CD4-positive, alpha-beta T cell treated with Interleukin-2 at 100 ng/mL for 4 hours (primary cell): ENCODE measurements around the gene PPP3CA.
"Not testable (repeated sequence)": the region's sequence is repeated elsewhere in the genome, so short reads cannot be mapped to it uniquely, and the experiment has no call there.

Experiments used
- DNase-seq: peaks from one replicate; pipeline ENCODE4 v3.0.0-alpha.2; 2020; ENCODE audit warnings: low spot score

The PPP3CA gene

DNA sequence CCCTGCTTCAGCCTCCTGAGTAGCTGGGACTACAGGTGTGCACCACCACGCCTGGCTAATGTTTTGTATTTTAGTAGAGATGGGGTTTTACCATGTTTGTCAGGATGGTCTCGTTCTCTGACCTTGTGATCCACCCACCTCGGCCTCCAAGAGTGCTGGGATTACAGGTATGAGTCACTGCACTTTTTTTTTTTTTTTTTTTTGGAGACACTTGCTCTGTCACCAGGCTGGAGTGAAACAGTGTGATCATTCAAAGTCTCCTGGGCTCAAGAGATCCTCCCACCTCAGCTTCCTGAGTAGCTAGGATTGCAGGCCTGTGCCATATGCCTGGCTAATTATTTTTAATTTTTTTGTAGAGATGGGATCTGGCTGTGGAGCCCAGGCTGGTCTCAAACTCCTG, 338.8 kb downstream of the PPP3CA start:
- no peak for DNase-seq

DNA sequence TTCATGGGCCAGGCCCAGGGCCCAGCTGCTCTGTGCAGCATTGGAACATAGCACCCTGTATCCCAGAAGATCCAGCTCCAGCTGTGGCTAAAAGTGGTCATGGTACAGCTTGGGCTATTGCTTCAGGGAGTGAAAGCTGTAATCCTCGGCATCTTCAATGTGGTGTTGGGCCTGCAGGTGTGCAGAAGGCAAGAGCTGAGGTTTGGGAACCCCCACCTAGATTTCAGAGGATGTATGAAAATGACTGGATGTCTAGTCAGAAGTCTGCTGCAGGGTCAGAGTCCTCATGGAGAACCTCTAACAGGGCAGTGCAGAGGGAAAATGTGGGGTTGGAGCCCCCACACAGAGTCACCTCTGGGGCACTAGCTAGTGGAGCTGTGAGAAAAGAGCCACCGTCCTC, 341.7 kb downstream of the PPP3CA start:
- no peak for DNase-seq

DNA sequence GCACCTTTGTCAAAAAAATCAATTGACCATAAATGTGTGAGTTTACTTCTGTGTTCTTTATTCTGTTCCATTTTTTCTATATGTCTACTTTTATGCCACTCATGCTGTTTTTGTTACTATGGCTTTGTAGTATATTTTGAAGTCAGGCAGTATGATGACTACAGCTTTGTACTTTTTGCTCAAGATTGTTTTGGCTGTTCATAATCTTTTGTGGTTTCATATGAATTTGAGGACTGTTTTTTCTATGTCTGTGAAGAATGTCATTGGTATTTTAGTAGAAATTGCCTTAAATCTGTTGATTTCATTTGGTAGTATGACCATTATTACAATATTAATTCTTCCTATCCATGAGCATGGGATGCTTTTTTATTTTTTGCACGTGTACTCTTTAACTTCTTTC, 346.8 kb downstream of the PPP3CA start:
- DNase-seq = no peak

DNA sequence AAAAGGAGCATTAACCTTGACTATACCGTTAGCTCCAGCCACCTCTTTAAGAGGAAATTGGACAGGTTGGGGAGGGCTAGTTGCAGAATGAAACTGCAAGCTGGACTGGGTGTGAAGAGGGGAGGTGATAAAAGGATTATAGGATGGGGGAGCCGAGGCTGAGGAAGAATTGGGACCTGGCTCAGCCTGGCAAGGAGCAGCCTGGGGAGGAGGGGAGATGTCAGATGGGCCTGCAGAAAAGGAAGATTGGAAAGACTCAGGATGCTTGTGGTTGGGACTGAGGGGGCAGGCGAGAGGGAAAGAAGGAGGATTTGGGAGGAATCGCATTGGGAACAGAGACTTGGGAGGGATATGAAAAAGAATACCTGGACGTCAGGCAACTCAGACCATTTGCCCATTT, 351.7 kb downstream of the PPP3CA start:
- no peak for DNase-seq

DNA sequence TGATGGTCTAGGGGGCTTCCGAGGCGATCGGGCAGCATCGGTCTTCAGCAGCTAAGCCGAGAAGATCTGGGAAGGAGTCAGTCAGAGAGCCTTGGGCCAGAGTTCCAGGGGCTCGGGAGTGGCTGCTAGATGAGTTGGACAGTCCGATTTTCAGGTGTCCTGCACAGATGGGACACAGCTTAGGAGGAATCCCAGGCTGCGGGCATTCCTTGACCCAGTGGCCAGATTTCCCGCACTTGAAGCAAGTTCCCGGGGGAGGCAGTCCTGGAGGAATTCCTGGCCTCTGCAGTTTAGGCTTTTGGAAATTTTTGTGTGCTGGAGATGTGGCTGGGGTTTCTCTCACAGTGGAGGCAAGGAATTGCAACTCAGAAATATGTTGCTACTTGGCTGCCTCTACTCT, 352.3 kb downstream of the PPP3CA start:
- DNase-seq = not testable (repeated sequence)

GRCh38 chr4:100991332-100992069, 355.8 kb downstream of the PPP3CA start:
- not testable (repeated sequence) for DNase-seq

DNA sequence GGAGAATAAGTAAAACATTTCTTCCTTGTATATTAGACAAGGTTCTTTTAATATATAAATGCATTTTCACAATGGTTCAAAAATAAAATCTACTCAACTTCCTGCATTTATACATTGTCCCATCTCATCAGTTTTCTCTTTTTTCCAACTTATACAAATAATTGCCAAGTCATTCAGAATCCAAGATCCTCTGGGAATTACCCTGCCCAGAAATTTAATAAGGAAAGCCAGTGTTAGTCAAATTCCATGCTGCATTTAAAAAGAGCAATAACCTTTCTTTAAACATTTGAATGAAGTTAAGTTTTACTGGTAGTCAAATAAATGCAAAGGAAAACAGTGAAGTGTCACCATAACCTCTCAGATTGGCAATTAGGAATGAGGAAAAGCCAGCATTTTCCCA, 357.9 kb downstream of the PPP3CA start:
- no peak for DNase-seq

DNA sequence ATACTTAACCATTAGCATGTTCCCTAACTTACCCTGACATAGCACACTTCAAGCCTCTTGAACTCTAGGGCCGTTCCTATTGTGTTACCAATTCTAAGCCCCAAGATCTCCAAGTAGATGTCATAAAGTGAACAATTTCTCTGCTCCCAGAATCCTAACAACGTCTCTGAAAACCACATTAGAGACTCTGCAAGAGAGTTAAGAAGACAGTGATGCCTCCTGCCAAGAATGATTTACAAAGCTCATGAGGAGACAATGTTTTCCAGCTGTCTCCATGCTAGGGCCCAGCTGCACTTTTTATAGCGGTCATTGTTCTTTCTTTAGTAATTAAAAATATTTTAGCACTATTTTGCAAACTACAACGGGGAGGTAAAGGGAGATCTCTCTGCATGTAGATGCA, 358.4 kb downstream of the PPP3CA start:
- DNase-seq = no peak

- DNase-seq = no peak
These were observed 360.9 kb downstream of the PPP3CA start for GRCh38 chr4:100986360-100986868.

GRCh38 chr4:100985576-100985975, 361.8 kb downstream of the PPP3CA start:
- DNase-seq = no peak

DNA sequence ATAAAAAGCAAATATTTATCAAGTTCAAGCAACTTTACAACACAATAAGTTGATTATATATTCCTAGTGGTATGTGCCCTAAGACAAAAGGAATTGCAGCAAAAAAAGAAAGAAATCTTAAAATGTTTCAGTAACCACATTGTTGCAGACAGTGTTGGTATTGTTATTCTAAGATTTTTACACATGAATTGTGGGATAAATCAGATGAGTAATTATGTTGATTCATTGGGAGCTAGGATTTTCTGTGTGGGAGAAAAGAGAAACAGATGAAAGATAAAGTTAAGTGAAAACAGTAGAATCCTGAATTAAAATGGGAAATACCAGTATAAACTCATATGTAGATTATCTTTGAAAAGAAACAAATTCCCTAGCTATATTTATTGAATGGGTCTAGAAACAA, 362.4 kb downstream of the PPP3CA start:
- no peak for DNase-seq

DNA sequence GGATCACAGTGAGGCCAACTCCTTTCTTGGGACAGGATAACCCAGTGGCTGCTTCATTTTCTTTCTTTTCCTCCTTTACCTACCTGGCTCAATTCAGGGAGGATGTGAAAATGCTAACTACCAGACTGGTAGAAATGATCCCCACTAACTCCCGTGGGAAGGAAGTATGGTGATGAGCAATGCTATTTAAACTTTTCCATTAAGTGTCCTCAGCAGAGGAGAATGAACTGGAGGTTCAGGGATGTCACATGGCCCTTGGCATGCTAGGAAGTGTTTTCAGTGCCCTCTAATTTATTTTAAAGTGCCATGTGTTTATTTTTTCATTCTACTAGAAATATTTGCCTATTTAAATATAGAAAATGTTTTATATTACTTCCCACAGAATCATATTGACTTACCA, 363.9 kb downstream of the PPP3CA start:
- no peak for DNase-seq

- no peak for DNase-seq
These were observed 365.0 kb downstream of the PPP3CA start for GRCh38 chr4:100982345-100982744.

GRCh38 chr4:100981447-100982204, 365.7 kb downstream of the PPP3CA start:
- DNase-seq = no peak

DNA sequence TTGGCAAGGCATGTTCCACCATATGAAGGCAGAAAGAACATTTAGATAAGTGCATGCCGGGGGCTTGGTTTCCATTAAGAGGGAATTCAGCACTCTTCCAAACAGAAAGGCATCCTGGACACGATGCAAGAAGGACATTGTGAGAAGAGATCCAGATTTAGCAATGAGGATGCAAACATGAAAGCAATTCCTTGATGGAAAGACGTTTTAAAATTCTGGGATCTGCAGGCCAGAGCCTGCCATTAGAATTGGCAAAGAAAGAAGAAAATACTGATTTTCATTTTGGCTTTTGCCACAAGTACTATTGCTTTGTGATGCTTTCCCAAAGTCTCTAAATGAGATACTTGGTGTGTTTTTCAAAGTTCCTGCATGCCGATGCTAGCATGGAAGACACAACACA, 367.6 kb downstream of the PPP3CA start:
- DNase-seq = no peak

DNA sequence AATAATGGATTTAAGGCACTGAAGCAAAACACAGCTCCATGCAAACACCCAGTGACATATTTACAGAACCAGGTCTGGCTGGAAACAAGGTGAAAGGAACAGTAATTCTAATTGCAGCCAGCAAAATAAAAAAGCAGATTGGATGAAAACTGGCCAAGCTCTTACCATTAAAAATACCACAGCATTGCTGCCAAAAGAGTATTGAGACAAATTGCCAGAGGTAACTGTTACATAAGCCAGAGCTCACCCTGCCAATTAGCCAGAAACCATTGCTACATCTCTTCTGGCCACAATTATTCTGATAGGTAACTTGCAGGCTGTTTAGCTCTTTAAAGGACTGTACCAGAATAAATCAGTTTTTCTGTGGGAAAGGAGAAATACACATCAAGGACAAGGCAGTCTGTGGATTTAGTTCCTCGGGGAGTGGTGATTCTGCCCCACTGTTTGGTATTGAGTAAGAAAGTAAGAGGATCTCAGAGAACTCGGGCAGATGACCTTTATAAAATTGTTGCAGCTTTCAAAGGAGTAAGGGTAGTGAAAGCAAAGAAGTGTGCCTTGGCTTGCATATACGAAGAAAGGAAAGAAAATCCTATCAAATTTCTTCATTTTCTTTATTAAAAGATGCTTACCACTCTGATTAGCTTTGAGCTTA, 369.5 kb downstream of the PPP3CA start:
- DNase-seq = no peak

DNA sequence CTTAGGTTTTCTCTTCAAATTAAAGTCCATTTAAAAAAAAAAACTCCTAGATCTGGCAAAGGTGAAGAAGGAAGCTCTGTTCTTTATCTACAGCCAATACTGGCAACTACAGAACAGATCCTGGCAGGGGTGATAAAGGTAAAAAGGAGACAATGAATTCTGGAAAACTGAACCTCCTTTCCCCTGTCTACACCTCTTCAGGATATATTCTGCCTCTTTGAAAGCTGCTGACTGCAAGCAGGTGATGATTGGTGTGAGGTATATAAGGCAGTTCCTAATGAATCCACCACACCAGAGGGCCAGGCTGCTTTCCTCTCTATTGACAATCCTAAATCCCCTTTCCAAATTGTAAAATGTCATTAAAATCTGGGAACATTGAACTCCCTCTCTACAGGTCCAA, 370.1 kb downstream of the PPP3CA start:
- no peak for DNase-seq
